EH (cell line): ENCODE data around the gene NPEPL1.

Source experiments
- DNase-seq: peaks from one replicate; pipeline ENCODE4 v3.0.0-alpha.2; 2015; ENCODE audit warnings: low read depth

Gene NPEPL1

GRCh38 chr20:58701431-58702160, 9.0 kb downstream of the NPEPL1 start:
- no peak for DNase-seq

DNA sequence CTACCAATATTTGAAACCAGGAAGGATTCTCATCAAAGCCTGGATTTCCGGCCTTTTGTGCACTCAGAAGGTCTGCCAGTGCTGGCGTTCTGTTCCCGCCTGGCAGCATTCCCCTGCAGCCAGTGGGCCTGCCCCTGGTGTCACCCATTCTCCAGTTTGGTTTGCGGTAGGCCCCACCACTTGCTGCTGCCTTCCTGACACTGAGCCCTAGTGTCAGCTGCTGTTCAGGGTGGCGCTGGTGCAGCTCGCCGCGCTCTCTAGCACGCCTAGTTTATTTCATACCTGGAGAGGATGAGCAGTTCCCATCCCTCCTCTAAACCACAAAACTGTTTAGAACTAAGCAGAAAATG, 9.5 kb downstream of the NPEPL1 start:
- no peak for DNase-seq

GRCh38 chr20:58702859-58703648, 10.5 kb downstream of the NPEPL1 start:
- DNase-seq: no peak

GRCh38 chr20:58703765-58704371, 11.3 kb downstream of the NPEPL1 start:
- DNase-seq: no peak

DNA sequence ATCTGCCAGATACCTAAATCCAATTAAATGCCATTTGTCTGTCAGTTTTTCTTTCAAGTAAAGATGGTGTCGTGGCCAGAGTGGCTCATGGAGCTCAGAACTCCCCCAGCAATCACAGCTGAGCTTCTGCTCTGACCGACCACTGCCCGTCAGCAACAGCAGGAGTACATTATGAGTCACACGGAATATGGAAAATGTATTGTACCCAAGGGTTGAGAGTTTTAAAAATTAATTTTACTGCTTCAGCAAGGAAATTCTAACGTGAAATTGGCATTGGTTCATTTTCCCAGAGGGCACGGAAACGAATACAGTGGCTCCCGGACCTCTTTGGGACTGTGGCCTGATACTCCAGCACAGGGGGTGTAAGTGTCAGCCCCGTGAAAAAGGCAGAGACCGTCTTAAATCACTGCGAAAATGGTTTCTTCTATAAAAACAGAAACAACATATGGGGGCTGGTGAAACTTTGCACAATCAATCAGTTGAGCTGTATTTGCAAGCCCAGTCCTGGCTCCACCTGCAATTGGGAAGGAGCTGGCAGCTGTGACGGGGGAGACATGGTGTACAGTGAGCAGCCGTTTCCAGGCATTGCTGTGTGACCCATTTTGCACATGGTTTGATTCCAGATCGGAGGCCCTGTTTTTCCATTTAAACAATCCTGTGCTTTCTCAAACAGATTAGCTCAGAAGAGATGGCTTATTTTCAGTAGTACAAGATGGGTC, 12.8 kb downstream of the NPEPL1 start:
- no peak for DNase-seq

- DNase-seq: no peak
Observed at GRCh38 chr20:58706150-58706892, 13.7 kb downstream of the NPEPL1 start.

- no peak for DNase-seq
Observed at GRCh38 chr20:58706975-58707681, 14.5 kb downstream of the NPEPL1 start.

- no peak for DNase-seq
Observed at GRCh38 chr20:58707770-58708169, 15.2 kb downstream of the NPEPL1 start.

DNA sequence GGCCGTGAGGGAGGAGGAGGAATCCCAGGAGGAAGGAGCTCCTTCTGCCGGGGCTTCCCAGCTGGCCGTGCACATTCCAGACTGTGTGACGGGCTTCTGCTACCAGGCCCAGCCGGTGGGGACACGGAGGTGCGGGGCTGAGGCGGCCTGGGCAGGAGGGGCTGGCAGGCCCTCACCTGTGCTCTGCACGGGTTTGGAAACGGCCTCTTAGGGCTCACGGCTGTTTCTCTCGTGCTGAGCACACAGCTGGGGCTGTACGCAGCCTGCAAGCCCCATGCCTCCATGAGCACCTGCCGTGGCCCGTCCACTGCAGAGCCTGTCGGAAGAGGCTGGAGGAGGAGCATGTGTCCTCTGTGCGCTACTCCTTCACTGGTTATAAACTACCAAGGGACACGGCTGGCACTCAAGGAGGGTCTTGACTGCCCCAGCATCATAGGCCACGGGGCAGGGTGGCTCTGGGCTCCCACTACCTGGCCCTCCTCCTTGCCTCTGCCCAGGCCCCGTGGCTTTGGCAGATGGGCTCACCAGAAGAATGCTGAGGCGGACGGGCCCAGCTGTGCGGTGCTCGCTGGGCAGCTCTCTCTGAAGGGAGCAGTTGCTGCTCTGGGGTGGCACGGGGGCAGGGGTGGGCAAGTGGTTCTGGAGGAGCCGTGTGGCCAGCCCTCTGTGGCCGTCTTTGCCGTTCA, 15.8 kb downstream of the NPEPL1 start:
- DNase-seq: no peak

DNA sequence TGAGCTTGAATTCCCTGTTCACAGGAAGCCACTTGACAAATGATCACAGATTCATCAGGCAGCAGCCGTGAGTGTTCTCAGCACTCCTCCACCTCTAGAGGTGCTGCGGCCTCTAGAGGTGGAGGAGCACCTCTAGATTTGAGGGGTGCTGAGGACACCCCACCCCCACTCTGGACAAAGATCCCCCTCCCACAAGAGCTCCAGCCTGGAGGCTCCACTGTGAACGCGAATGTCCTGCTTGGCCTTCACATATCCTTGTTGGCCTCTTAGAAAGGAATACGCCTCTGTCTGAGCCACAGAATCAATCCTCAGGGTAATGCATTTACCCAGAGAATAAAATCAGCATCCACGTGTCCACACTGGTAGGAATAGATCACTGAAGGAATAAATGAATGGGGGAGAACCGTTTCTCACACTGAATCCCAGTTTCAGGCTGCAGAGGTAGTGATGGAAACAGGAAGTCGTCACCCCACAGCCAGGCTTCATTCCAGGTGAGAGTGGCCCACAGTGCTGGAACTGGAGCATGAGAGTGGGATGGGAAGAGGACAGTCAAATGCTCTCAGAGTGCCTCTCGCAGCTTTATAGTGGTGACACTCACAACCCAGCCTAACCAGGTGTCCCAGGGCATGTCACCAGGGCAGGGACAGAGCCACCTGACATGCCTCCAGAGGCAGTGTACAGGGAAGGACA, 16.6 kb downstream of the NPEPL1 start:
- no peak for DNase-seq

DNA sequence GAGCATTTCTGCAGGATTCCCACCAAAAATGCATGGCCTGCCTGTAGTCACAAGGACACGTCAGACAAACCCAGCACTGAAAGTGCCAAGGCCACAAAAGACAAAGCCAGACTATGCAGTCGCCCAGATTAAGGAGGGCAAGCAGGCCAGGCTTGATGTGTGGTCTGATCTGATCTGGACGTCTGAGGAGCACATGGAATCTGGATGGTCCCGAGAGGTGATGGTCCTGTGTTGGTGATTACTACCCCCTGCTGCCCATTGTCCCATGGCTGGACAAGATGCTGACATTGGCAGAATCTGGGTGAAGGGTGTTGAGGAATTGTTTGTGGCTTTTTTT, 17.1 kb downstream of the NPEPL1 start:
- no peak for DNase-seq

DNA sequence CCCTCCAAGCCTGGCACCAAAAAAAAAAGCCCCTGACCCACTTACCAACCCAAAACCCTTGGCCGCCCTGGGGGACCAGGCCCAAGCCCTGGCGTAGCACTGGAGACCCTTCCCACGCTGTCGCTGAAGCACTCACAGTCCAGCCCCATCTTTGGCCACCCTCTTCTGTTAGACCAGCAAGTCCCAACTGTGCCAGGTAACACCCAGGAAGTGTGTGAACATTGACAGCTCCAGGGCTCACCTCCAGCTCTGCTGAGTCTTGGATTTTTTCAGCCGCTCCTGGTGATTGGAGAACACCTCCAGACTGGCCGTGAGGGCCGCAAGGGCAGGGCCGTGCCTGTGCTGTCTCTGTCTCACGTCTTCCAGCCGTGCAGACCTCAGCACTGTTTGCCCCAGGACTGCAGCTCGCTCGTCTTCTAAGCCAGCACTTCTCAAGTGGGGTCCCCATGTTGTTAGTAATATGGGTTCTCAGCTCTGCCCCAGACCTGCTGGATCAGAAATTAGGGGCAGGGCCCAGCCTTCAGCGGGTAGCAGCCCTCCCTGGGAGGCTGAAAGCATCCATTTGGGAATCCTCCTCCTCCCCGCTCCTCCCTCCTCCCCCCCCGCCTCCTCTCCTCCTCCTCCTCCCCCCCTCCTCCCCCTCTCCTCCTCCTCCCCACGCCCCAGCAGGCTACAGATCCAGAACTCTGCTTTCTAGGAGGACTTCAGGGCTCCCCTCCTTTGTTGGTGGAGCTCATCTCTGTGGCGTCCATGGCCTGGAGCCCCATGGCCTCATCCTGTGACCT, 18.1 kb downstream of the NPEPL1 start:
- no peak for DNase-seq

DNA sequence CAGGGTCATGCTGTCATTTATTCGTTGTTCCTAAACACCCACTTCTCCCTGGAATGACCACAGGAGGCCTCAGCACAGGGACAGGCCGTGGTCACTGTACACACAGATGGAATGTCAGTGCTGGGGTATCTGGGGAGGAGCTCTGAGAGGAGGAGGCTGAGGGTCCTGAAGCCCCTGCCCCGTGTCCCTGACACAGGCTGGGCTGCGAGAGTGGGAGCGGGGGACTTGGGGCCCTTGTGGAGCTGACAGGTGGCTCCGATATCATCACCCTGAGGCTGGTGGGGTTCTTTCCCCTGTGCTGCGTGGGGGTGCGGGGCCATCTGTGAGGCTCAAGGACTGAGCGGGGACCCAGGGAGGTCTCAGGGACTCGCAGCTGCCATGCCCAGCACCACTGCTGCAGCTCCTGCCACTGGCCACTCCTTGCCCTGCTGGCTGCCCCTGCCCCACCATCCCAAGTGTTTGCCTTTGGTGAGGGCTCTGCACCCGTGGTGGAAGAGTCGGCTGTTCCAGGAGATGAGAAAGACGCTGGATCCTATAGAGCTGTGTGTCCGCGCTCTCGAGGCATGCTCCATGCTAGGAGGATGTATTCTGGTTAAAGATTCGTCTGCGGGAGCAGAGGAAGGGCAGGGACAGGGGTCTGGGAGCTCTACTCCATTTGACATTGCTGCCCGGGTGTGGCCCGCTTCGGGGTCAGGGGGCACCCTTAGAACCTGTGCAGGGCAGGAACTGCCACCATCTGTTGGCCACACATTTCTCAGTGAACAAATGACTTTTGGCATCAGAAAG, 18.9 kb downstream of the NPEPL1 start:
- DNase-seq: no peak

GRCh38 chr20:58712151-58712791, 19.7 kb downstream of the NPEPL1 start:
- no peak for DNase-seq

- no peak for DNase-seq
Observed at GRCh38 chr20:58712806-58713731, 20.5 kb downstream of the NPEPL1 start.

DNA sequence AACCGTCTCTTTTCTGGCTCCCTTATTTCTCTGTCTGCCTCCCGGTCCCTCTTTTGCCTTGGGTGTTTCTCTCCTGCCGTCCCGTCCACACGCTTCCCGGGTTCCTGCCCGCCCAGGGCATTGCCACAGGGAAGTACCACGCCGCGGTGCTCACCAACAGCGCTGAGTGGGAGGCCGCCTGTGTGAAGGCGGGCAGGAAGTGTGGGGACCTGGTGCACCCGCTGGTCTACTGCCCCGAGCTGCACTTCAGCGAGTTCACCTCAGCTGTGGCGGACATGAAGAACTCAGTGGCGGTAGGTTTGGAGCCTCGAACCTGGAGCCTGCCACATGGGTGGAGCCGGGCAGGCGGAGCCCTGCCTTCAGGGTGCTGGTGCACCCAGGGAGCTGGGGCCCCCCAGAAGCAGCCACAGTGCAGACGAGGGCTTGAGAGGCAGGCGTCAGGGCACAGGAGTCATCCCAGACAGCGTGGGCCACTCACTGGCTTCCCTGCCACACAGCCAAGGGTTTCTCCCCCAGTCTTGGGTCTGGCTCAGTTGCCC, 21.3 kb downstream of the NPEPL1 start:
- no peak for DNase-seq
